Keratinocyte (primary cell): ENCODE measurements around the gene NECTIN1.

ENCODE experiments used
- EZH2 ChIP-seq: IDR thresholded peaks from one replicate; pipeline ENCODE4 v1.6.1; 2012; ENCODE audit warnings: inconsistent platforms, mild to moderate bottlenecking, low read length, moderate library complexity
- TF ChIP-seq, protein P1 (sequence below), 3 experiments: IDR thresholded peaks in 1 of 3; conservative IDR thresholded peaks in 1 of 3; optimal IDR thresholded peaks in 1 of 3; 2 replicates in 2 of 3; 3 replicates in 1 of 3; pipeline versions ENCODE3 to v1.5.1; 2011; ENCODE audit warnings: low read length in 3 of 3, mild to moderate bottlenecking in 3 of 3, moderate library complexity in 2 of 3, control low read depth in 1 of 3, inconsistent platforms in 1 of 3; ENCODE audit not compliant: insufficient read depth in 2 of 3; ENCODE audit errors: extremely low read depth in 1 of 3

DNA sequence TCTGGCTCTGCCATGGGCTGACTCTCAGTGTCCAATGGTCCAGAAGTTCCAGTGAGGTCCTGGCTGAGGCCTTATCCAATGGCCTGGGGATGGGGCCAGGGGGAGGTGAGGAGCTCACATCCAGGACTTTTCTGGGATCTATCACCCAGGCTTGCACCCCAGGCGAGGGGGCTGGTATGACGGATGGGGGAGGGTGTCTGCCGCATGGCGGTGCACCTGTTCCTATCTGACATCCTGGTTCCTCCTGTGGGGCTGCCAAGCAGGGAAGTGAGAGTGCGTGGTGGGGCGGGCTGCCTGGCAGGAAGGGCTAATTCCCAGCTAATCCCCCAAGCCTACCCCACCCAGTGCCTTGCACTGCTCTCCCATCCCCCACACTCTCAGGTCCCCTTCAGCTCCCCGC is 102.1 kb downstream of the NECTIN1 start:
- TF ChIP-seq EZH2, result no peak
- TF ChIP-seq, protein P1, sequence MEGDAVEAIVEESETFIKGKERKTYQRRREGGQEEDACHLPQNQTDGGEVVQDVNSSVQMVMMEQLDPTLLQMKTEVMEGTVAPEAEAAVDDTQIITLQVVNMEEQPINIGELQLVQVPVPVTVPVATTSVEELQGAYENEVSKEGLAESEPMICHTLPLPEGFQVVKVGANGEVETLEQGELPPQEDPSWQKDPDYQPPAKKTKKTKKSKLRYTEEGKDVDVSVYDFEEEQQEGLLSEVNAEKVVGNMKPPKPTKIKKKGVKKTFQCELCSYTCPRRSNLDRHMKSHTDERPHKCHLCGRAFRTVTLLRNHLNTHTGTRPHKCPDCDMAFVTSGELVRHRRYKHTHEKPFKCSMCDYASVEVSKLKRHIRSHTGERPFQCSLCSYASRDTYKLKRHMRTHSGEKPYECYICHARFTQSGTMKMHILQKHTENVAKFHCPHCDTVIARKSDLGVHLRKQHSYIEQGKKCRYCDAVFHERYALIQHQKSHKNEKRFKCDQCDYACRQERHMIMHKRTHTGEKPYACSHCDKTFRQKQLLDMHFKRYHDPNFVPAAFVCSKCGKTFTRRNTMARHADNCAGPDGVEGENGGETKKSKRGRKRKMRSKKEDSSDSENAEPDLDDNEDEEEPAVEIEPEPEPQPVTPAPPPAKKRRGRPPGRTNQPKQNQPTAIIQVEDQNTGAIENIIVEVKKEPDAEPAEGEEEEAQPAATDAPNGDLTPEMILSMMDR (optimal IDR thresholded peaks at IDR 0.05 in 1 of 3, IDR thresholded peaks at IDR 0.05 in 1 of 3, conservative IDR thresholded peaks at IDR 0.05 in 1 of 3; ENCODE audit: extremely low read depth in 1 of 3, insufficient read depth in 2 of 3, low read length in 3 of 3), result no peak
